GM18498 (cell line): ENCODE measurements around the gene CCND3.

Source experiments
- ATAC-seq: cut with Tn5 transposase; IDR thresholded peaks from one replicate; pipeline ENCODE4 v1.9.1; 2021; ENCODE audit warnings: mild to moderate bottlenecking, moderate library complexity; ENCODE audit not compliant: unreplicated experiment

Gene CCND3

DNA sequence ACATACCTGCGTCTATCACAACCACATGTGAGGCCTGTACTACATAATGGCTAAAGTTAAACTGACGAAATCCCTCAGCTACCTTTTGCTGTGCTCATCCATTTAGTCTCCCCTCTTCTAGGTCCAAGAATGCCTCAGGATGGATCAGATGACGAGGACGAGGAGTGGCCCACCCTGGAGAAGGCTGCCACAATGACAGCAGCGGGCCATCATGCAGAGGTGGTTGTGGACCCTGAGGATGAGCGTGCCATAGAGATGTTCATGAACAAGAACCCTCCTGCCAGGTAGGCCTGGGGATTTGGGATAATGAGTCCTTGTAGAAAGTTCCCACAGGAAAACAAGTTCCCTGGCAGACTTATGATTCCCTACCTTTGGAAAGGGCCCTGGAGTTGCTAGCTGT is 14.4 kb downstream of the CCND3 start:
- ATAC-seq, result no peak

DNA sequence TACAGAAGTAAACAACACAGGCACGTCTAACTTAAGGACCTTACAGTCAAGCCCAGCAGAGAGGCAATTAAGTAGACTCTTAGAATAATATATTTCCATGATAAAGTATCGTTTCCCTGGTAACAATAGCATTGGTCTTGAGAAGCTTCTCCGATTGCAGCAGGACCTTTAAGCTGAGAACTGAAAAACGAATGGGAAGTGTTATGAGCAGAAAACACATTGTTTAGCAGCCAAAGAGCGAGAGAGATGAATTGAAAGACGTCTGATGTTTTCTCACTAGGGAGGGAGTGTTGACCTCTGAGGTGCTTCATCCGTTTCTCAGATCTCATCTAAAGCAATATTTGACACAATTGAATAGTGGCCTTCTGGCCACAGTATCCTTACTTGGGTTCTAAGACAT is 19.5 kb downstream of the CCND3 start:
- no peak for ATAC-seq

DNA sequence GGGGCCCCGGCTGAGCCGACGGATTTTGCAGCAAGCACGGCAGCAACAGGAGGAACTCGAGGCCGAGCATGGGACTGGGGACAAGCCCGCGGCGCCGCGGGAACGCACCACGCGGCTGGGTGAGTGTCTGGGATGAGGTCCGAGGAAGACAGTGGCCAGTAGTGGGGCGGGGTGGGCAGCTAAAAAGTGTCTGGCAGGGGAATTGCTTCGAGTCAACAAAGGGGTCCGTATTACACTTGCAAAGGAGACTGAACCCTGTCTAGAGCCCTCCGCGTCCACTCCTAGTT is 20.0 kb downstream of the CCND3 start:
- ATAC-seq, result no peak

DNA sequence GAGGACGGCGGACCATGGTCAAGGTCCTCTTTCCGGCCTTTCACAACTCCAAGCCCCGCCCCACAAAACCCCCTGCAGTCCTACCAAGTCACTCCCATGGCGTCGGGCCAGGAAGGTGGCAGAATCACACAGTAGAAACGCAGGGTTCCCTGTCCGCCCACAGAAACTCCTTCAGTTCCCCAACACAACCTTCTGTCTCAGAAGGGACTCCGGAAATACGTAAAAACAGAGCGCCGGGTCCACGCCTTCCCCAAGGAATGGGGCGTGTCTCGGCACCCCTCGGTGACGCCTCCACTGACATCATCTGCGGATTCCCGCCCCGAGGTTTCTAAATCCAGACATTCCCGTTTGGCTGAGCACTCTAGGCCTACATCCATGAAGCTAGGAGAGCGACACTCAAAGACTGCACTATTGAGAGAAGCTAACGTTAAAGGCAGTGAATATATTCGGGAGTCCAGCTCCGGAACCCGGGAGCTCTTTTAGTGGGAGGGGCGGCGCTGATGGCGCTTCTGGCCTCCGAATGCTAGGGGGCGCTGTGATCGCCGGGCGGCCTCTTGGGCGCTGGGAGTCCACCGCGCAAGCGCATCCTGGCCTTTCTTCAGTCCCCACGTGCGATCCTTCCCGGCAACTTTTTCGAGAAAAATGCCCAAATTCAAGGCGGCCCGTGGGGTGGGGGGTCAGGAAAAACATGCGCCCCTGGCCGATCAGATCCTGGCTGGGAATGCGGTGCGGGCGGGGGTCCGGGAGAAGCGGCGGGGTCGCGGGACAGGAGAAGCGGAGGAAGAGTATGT is 20.5 kb downstream of the CCND3 start, which contains the start of the genes BYSL and MED20:
TSS of gene BYSL (plus strand) at position 579 of the 791 bp plus-strand sequence. CDS start at position 643, 64 bp downstream.
TSS of gene MED20 (minus strand) at position 219 of the 791 bp plus-strand sequence. CDS start at position 98, 121 bp downstream.
- ATAC-seq, result peak; percentile 92

DNA sequence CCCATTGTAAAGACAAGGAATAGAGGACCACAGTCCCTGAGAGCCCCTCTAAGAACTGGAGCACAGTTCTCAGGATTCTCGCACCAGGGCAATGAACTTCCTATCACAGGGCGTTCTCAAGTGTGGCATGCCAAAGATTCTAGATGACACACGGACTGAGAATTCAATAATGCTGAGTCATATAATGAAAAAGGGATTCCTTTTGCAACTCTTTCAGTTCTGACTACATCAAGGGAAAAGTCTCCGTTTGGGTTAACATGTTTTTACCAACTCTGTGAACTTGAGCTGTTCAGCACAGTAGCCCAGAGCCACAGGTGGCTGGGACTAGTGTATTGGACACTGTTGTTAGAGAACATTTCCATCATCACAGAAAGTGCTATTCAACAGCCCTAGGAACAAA is 24.1 kb downstream of the CCND3 start:
- ATAC-seq, result no peak

DNA sequence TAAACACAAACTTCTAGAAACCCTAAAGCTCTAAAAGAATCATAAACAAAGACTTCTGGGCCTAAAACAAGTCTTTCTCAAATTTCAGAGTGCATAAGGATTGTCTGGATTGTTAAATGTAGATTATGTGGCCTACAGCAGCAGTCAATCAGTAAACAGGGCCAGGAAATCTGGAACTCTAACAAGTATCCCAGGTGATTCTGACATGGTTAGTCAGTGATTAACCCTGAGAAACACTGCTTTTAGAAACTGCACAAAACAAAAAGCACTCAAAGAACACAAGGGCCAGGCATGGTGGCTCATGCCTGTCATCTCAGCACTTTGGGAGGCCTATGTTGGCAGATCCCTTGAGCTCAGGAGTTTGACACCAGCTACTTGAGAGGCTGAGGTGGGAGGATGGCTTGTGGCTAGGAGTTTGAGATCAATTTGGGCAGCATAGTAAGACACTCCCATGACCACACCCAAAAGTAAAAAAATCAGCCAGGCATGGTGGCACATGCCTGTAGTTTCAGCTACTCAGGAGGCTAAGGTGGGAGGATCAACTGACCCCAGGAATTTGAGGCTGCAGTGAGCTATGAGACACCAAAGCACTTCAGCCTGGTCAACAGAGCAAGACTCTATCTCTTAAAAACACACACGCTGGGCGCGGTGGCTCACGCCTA is 26.6 kb downstream of the CCND3 start:
- ATAC-seq, result no peak

DNA sequence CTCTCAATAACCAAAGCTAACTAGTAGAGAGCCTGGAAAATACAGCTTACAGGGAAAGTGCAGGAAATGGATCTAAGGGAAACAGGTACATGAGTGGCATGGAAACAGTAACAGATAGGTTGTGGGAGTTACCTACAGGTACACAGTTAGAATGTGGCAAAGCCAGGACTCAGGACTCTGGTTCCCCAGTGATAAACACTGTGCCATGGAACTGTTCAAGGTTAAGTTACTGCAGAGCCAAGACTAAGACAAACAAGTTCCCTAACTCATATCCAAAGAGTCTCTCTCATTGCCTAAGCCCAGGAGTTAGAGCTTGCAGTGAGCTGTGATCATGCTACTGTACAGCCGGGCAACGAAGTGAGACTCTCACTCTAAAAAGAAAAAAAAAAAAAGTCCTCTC is 27.3 kb downstream of the CCND3 start:
- ATAC-seq, result no peak

DNA sequence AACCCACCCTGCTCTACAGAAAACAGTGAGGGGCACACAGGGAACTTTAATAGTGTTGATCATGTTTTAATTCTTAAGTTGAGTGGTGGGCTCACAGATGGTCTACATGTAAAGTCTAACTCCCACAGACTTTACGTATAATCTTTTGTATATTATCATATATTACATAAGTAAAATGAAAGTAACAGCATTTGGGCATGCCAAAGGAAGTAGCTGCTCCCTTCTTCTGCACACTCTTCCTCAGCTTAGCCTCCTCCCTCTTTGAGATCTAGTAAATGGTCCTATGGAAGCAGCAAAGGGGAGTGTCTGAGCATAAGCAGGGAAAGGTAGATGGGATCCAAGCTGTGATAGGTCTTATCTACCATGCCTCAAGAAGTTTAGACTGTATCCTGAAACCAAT is 31.9 kb downstream of the CCND3 start:
- no peak for ATAC-seq

DNA sequence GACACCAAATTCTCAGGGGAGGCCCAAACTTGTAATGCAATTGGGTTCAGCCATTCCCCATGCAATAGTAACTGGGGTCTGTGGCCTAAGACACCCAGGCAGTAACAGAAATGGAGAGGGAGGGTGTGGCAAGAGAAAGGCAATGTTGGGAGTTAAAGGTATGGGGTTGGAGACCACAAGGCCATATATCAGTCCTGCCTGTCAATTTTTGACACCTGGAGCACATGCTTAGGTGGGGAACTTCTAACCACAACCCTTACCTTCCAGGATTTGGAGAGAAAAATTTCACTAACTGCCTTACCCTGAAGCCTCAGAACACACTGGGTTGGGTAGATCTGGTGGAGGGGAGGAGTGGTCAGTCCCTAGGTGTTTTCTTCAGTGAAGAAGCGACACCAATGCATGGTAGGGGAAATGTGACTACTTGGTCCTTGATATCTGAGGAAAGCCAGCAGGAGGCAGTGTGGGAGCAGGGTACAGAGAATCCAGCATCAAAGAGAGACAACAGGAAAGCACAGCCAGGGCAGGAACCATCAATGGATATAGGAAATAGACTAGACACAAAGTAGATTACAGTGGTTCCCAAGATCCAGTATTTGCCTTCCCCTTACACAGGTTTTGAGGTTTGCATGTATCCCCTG is 39.6 kb downstream of the CCND3 start:
- ATAC-seq, result no peak

DNA sequence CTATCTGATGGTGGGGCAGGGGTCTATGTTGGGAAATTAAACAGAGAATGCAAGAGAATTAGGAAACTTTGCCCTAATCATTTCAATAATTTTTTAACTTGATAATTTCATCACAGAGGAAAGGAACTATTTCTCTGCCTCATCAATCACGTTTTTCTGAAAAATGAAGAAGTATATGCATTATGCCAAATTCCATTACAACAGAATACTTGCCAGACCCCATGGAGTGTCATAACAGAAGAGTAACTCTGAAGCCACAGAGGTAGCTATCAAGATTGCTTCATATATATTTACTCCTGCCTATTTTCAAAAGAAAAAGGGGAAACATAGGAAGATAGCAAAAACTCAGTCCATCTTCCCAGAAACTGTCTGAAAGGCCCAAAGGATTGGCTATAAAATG is 40.7 kb downstream of the CCND3 start:
- ATAC-seq, result no peak

DNA sequence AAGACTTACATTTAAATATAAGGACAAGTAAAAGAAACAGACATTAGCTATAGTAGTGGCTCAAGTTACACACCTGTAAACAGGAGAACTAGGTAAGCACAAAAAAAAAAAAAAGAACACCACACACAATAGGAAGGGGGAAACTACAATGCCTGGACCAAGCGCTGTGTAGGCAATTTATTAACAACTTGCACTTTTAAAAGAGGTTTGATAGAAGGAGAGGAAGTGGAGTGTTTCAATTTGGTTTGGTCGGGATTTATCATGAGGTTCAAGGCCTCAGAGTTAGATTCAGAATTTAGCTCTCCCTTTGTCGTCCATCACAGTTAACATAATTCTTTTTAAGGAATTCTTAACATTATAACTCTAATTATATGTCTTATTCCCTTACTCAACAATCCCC is 45.3 kb downstream of the CCND3 start:
- ATAC-seq, result no peak

DNA sequence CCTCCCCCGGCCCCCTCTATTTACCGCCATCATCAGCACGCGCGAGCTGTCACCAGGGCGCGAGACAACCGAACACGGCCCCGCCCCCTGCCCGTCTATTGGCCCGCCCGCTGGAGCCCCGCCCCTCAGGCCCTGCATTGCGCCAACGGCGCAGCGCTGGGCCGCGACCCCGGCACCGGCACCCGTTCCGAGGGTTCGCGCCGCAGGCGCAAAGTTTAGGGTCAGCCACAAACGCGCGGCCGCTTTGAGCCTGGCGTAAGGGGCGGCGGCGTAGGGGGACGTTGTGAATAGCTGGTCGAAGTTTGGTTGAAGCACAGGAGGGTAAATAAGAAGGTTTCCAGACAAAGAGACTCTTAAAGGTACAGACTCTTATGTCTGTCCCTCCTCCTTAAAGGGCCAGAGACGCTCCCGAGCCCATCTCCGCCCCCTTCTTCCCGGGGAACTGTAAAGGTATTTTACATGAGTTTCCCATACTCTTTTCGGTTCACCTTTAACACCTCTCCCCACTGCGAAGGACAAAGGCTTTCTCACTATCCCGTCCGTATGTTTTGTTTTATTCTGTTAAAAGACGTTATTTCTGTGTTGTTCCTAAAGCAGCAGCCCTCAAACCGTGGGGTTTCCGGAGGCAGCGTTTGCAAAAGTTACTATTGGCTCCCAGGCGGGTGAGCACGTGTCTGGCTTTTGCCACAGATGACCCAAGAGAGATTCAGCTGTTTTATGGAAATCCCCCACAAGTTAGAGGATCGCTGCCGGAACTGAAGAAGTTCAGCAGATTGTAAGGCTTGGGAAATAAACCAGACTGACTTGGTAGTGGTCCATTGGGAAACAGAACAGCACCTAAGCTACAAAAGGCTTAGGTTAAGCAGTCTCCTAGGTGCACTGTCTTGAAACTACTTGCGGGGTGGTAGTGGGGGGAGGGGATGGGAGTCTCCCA is 46.0 kb downstream of the CCND3 start, which contains the start of gene USP49:
TSS of gene USP49 (minus strand) at position 76 of the 934 bp plus-strand sequence. CDS start 88,392 bp downstream, outside the sequence.
- peak; percentile 89 for ATAC-seq

DNA sequence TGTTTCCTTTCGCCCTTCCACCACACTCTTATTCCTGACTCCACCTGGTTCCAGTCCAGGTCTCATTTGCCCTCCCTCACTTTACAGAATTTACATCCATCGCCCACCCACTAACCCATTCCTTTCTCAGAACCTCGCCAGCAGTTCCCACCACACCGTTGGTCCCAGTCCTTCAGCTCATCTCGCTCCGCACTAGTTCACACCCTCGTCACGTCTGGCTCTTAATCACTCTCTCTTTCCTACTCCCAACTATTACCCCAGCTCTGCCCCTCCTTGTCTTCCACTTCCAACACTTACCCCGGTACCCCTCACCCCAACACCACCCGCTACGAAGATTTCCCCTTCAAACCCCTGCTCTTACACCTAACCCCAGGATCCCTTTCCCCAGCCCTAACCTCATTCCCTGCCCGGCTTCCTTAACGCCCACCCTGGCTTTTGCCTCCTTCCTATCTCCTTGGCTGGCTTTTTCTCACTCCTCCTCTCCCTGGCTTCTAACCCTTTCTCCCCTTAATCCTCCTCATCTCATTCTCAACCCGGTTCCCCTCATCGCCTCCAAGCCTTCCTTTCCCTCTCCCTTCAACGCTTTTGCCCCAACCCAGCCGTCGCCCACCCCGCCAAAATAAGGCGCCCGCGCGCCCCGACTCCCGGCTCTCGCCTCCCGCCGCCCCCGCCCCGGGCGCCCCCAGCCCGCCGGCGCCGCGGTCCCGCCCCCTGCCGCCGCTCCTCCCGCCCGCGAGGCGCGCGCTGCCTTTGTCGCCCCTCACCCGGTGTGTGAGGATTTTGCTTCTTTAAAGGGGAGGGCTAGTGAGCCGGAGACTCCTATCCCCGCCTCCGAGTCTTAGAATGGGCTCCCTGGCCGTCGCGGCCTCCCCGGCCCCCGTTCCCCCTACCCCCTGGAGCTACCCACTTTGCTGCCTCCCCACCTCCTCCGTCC is 47.0 kb downstream of the CCND3 start:
- peak; percentile 27 for ATAC-seq

DNA sequence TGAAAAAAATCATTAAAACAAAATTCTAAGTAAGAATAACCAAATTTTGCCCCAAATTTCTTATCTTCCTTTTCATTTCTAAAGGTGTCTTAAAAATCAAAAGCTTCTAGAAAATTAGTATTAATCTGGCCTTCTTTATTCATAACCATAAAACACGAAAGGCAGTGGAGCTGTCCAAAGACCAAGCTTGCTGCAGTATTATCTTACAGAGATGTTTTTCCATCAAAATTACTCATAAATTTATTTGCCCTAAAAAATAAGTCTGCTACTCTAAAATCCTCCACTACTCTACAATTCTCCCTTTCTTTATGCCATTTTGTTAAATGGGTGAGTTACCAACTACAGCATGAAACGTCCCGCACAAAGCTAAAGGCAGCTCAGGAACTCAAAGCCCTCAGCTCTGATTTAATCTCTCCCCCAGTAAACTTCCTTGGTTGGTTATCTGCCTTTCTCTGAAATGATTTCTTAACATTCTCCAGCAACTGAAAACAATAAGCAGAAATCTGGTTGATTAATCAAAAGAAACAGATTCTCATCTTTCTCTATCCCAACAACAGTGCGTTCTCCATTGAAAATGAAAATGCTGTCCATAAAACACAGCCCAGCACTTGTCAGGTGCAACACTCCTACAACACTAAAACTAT is 48.6 kb downstream of the CCND3 start:
- no peak for ATAC-seq

DNA sequence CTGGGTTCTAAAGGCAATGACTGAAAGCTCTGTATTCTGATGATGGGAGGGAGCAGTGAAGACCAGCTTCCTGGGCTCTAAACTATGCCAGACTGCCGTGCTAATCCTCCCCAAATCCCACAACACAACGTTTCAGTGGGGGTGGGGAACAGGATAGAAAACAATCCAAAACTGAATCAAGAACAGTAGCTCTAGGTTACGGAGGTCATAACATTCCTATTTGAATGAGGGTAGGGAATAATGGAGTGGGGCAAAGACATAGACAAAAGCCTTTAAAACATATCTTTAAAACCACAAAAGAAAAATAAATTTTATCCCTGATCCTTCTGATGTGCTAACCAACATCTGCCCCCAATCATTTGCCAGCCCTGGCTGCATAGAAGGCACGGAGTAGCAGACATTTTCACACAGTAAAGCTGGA is 54.3 kb downstream of the CCND3 start:
- no peak for ATAC-seq

DNA sequence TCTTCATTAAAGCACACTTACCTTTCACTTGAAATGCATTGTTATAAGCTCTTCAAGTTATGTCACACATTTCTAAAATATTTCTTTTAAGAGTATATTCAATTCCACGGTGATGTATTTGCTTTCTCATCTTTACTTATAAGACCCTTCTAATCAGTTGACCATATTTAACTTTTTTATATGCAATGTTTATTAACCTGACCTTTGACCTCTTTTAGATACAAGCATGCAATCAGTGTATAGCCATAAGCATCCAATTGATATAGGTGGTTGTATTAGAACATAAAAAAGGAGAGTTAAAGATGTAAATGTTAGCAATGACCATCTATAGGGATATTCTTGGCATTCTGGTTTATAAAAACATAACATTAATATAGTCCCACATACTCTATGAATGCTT is 55.7 kb downstream of the CCND3 start:
- no peak for ATAC-seq

DNA sequence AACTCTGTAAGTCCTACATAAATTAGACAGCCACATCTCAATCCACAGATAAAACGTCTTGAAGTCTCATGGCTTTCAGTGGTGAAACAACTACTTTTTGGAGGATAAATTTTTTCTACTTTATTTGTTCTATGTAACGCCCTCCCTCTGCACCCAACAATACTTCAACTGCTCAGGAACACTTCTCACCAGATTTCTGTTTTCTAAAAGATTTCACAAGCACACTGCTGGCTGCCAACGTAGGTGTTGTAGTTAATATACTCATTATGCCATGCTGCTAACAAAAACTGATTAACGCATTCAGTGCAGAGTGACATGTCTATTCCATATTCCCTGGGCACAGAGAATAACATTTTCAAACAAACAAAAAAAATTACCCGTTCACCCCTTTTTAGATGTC is 56.7 kb downstream of the CCND3 start:
- no peak for ATAC-seq
